H1 (cell line): ENCODE measurements around the gene MUC5B. TPM values are rescaled to one million over a fixed set of nuclear protein-coding genes. Genes with fewer than 3 reads are reported as not detected.

Source experiments
- ASH2L ChIP-seq: fragments of 200-600, 300-600 bp; sonication (generic); IDR thresholded peaks from one replicate; pipeline ENCODE4 v1.7.1; 2017; ENCODE audit warnings: low read length
- BACH1 ChIP-seq: IDR thresholded peaks from 2 replicates; pipeline ENCODE4 v1.6.1; 2012; ENCODE audit warnings: low read length, improper control_type of control experiment
- BRCA1 ChIP-seq: IDR thresholded peaks from 2 replicates; pipeline ENCODE4 v1.6.1; 2012; ENCODE audit warnings: low read depth, low read length, improper control_type of control experiment
- CBX5 ChIP-seq: fragments of 300-800, 300-1000 bp; sonication (generic); IDR thresholded peaks from 2 replicates; pipeline ENCODE4 v1.7.1; 2016; ENCODE audit warnings: antibody characterized with exemption, low read length, low read depth
- CBX8 ChIP-seq: fragments of 300-800, 300-1000 bp; sonication (generic); IDR thresholded peaks from 2 replicates; pipeline ENCODE4 v1.7.1; 2016; ENCODE audit warnings: low read depth, low read length, borderline replicate concordance
- CHD1 ChIP-seq: IDR thresholded peaks from 2 replicates; pipeline ENCODE4 v1.6.1; 2012; ENCODE audit warnings: low read depth, low read length, improper control_type of control experiment
- CTBP2 ChIP-seq: IDR thresholded peaks from 2 replicates; pipeline ENCODE4 v1.7.0; 2011; ENCODE audit warnings: borderline replicate concordance, mild to moderate bottlenecking, moderate library complexity, mixed read lengths, low read length; ENCODE audit not compliant: insufficient read depth, insufficient read length
- CTCF ChIP-seq, 3 experiments: IDR thresholded peaks; 1 replicate in 2 of 3; 2 replicates in 1 of 3; pipeline versions ENCODE4 v1.5.1 to v1.6.1; 2011; ENCODE audit warnings: low read length in 3 of 3, mild to moderate bottlenecking in 3 of 3, inconsistent platforms in 2 of 3, low read depth in 1 of 3, moderate library complexity in 1 of 3; ENCODE audit not compliant: insufficient read depth in 1 of 3; ENCODE audit errors: control extremely low read depth in 1 of 3
- GABPA ChIP-seq: IDR thresholded peaks from 2 replicates; pipeline ENCODE4 v1.6.1; 2011; ENCODE audit warnings: mild to moderate bottlenecking, low read length, moderate library complexity, borderline replicate concordance; ENCODE audit not compliant: insufficient read depth
- JUND ChIP-seq: IDR thresholded peaks from 2 replicates; pipeline ENCODE4 v1.6.1; 2011; ENCODE audit warnings: mild to moderate bottlenecking, improper control_type of control experiment, low read length
- NRF1 ChIP-seq: IDR thresholded peaks from 2 replicates; pipeline ENCODE4 v1.6.1; 2011; ENCODE audit warnings: mild to moderate bottlenecking, low read depth, low read length, improper control_type of control experiment
- POLR2A ChIP-seq, 2 experiments: IDR thresholded peaks; 1 replicate in 1 of 2; 2 replicates in 1 of 2; pipeline ENCODE4 v1.6.1; 2011; ENCODE audit warnings: low read depth in 2 of 2, low read length in 2 of 2, mild to moderate bottlenecking in 2 of 2; ENCODE audit errors: control extremely low read depth in 1 of 2
- RAD21 ChIP-seq, 2 experiments: IDR thresholded peaks in 1 of 2; conservative IDR thresholded peaks in 1 of 2; 2 replicates each; pipeline ENCODE4 v1.6.1; 2011; ENCODE audit warnings: low read depth in 2 of 2, low read length in 2 of 2, improper control_type of control experiment in 1 of 2, inconsistent platforms in 1 of 2, mild to moderate bottlenecking in 1 of 2, moderate library complexity in 1 of 2
- RXRA ChIP-seq: IDR thresholded peaks from 2 replicates; pipeline ENCODE4 v1.6.1; 2011; ENCODE audit warnings: low read depth, mild to moderate bottlenecking, low read length, moderate library complexity; ENCODE audit not compliant: insufficient read depth
- SAP30 ChIP-seq: fragments of 300-600 bp; sonication (generic); IDR thresholded peaks from 2 replicates; pipeline ENCODE4 v1.7.1; 2012; ENCODE audit warnings: low read length, moderate library complexity, mild to moderate bottlenecking, inconsistent platforms; ENCODE audit not compliant: insufficient read depth, insufficient replicate concordance
- SIRT6 ChIP-seq: IDR thresholded peaks from one replicate; pipeline ENCODE4 v1.7.1; 2012; ENCODE audit warnings: low read length, inconsistent platforms
- SP1 ChIP-seq: IDR thresholded peaks from 2 replicates; pipeline ENCODE4 v1.6.1; 2011; ENCODE audit warnings: low read depth, low read length
- SP2 ChIP-seq: IDR thresholded peaks from 2 replicates; pipeline ENCODE4 v1.6.1; 2012; ENCODE audit warnings: mild to moderate bottlenecking, low read length, inconsistent platforms
- SP4 ChIP-seq: IDR thresholded peaks from 2 replicates; pipeline ENCODE4 v1.6.1; 2012; ENCODE audit warnings: low read length, inconsistent platforms
- TBP ChIP-seq: IDR thresholded peaks from 2 replicates; pipeline ENCODE4 v1.6.1; 2011; ENCODE audit warnings: low read depth, low read length, improper control_type of control experiment
- YY1 ChIP-seq: IDR thresholded peaks from 2 replicates; pipeline ENCODE4 v1.6.1; 2011; ENCODE audit warnings: low read depth, mild to moderate bottlenecking, low read length
- polyA plus RNA-seq, 7 experiments: library from polyadenylated mRNA; depleted of rRNA in 3 of 7; stranded (reverse) in 5 of 7; unstranded in 2 of 7; fragments of >200 nt in 5 of 7; fragments of 200-250 nt in 2 of 7; gene quantifications; 1 replicate in 5 of 7; 2 replicates in 1 of 7; 4 replicates in 1 of 7; pipeline versions ENCODE4 v1.2.1 to v1.2.3, GENCODE V29; 2011 to 2013; ENCODE audit warnings: missing spikeins in 2 of 7, mixed read lengths in 2 of 7
- total RNA-seq: library from RNA; stranded (reverse); fragmentation: NEBNext Ultra II Directional; extraction: Animal tissue kit (Norgen Biotek cat#: 25700); gene quantifications from 2 replicates; pipeline ENCODE4 v1.2.1, GENCODE V29; 2021

MUC5B gene
- total and polyA plus RNA-seq, 2 of the 8 experiments (the other 6 are each of a cell fraction or from before 2014, with no cell fraction given) = 0.02 to 0.03 TPM

DNA sequence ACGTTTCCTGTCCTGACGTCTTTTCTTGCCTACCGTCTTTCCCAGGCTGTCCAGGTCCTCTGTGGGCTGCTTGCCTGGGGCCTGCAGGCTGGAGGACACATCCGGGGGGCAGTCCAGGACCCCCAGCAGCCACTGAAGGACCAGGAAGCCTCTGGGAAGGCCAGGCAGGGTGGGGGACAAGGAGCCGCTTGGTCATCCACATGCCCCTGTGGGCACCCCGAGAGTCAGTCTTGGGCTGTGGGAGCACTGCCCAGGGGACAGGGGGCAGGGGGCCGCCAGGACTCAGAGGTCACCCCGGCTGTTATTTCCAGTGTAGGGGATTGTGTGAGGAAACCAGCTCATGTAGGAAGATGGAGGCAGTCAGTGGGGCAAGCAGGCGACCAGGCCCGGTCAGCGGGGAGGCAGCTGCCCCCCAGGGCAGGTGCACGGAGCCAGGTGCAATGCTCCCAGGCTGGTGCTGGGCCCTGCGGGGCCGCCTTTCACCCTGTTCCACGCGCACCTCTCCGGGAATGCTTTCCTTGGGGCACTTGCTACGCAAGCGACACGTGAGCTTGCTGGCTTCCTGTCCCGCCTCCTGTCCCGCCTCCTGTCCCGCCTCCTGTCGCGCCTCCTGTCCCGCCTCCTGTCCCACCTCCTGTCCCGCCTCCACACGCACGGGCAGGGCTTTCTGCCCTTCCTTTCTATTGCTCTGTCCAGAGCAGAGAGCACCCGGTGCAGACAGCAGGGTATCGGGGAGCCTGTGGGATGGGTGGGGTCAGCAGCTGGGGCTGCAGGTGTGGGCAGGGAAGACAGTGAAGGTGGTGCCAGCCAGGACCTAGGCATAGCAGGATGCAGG is 39.5 kb downstream of the MUC5B start (continued):
- TF ChIP-seq RAD21 (IDR thresholded peaks at IDR 0.05 in 1 of 2, conservative IDR thresholded peaks at IDR 0.05 in 1 of 2; ENCODE audit: low read depth in 2 of 2, low read length in 2 of 2) (no peak), ASH2L (no peak), TBP (no peak), CBX8 (no peak), CHD1 (no peak), CTBP2 (no peak), CTCF (IDR thresholded peaks at IDR 0.05; ENCODE audit: control extremely low read depth in 1 of 3, insufficient read depth in 1 of 3, low read depth in 1 of 3, low read length in 3 of 3) (no peak), CBX5 (no peak), JUND (no peak), GABPA (peak; percentile 85), SP4 (no peak), RXRA (no peak), SIRT6 (no peak), BRCA1 (no peak), SAP30 (no peak), YY1 (no peak), BACH1 (no peak), NRF1 (no peak), SP1 (peak; percentile 50; the same call in 1 of the 2 replicates), POLR2A (IDR thresholded peaks at IDR 0.05; ENCODE audit: control extremely low read depth in 1 of 2, low read depth in 2 of 2, low read length in 2 of 2) (peak in 1 of 2 experiments; percentile 89; a peak in 2 of 3 replicates), SP2 (no peak)
- TF ChIP-seq, all 59 proteins: peak for 12
